Gastrocnemius medialis (tissue), 4 donors: Measurements from ENCODE around the gene CTBS.

Experiments used
- POLR2A ChIP-seq, 2 donors: fragments of 450-650 bp; IDR thresholded peaks; one replicate each; pipeline ENCODE4 v1.6.1; 2017; ENCODE audit warnings: antibody characterized with exemption in 2 of 2, mild to moderate bottlenecking in 2 of 2, moderate library complexity in 2 of 2
- TF ChIP-seq, protein P1 (sequence below), 5 experiments: fragments of 450-650 bp in 3 of 5; fragments of 200-600 bp in 2 of 5; sonication (generic) in 2 of 5; IDR thresholded peaks in 4 of 5; conservative IDR thresholded peaks in 1 of 5; 1 replicate in 4 of 5; 2 replicates in 1 of 5; pipeline ENCODE4 v1.5.1; 2016 to 2019; ENCODE audit warnings: antibody characterized with exemption in 5 of 5, mild to moderate bottlenecking in 3 of 5, moderate library complexity in 3 of 5

DNA sequence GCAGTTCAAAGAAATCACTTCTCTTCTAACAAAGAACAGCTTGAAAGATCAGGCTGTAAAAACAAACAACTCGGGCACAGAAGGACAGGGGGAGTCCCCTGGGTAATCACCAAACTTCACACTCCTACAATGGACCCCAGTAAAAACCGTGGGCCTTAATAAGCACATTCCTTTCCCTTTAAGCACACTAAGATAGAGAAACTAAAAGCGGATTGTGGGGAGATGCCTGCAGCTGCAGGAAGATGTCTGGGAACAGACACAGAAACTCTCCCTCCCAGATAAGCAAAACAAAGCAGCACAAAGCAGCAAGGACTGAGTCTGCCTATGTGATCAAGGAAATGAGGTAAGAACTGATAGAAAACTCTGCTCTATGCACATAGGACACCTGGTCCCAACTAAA lies 37.6 kb upstream of the CTBS start:
- TF ChIP-seq, protein P1, sequence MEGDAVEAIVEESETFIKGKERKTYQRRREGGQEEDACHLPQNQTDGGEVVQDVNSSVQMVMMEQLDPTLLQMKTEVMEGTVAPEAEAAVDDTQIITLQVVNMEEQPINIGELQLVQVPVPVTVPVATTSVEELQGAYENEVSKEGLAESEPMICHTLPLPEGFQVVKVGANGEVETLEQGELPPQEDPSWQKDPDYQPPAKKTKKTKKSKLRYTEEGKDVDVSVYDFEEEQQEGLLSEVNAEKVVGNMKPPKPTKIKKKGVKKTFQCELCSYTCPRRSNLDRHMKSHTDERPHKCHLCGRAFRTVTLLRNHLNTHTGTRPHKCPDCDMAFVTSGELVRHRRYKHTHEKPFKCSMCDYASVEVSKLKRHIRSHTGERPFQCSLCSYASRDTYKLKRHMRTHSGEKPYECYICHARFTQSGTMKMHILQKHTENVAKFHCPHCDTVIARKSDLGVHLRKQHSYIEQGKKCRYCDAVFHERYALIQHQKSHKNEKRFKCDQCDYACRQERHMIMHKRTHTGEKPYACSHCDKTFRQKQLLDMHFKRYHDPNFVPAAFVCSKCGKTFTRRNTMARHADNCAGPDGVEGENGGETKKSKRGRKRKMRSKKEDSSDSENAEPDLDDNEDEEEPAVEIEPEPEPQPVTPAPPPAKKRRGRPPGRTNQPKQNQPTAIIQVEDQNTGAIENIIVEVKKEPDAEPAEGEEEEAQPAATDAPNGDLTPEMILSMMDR (IDR thresholded peaks at IDR 0.05 in 4 of 5, conservative IDR thresholded peaks at IDR 0.05 in 1 of 5) = no peak
- no peak for TF ChIP-seq POLR2A (IDR thresholded peaks at IDR 0.05)
